IMR-90 (cell line): ENCODE results near the gene NANOGP8. TPM values are rescaled to one million over a fixed set of nuclear protein-coding genes. Genes with fewer than 3 reads are reported as not detected.

Experiments
- ATAC-seq: fragments of 200-7000 bp; cut with Tn5 transposase; 2 replicates; pipeline ENCODE4 v1.9.1; 2020; ENCODE audit warnings: low read depth, mild to moderate bottlenecking, moderate library complexity
- BruUV-seq: library from RNA; stranded (reverse); fragments of 400-500 nt; replicated peaks from 2 replicates; lab custom pipeline; 2021; lab: Mats Ljungman, UMichigan
- CTCF ChIA-PET: fragments of 300-600 bp; formaldehyde crosslinking; extraction: SDS; loops from one replicate; lab custom pipeline; 2021; ENCODE audit warnings: antibody characterized with exemption; lab: Yijun Ruan, JAX
- POLR2A ChIA-PET: fragments of 300-600 bp; sonication (Branson Sonifier 250); formaldehyde crosslinking; loops from one replicate; lab custom pipeline; 2022; ENCODE audit warnings: antibody characterized with exemption; ENCODE audit not compliant: unreplicated experiment; lab: Charles Lee
- DNase-seq: peaks from one replicate; pipeline ENCODE4 v3.0.0; 2013
- H2AFZ ChIP-seq: replicated peaks from 2 replicates; pipeline ENCODE3; 2013; ENCODE audit warnings: low read length, mild to moderate bottlenecking; ENCODE audit not compliant: poor library complexity
- H2AK5ac ChIP-seq: 2 replicates; pipeline ENCODE4 v1.6.1; 2013; ENCODE audit warnings: low read depth, low read length, inconsistent platforms
- H2AK9ac ChIP-seq: replicated peaks from 2 replicates; pipeline ENCODE3; 2013; ENCODE audit warnings: mild to moderate bottlenecking, low read depth, low read length, moderate library complexity; ENCODE audit not compliant: poor library complexity
- H2BK120ac ChIP-seq: 2 replicates; pipeline ENCODE4 v1.6.1; 2013; ENCODE audit warnings: low read depth, low read length, inconsistent platforms
- H2BK15ac ChIP-seq: 3 replicates; pipeline ENCODE4 v1.6.1; 2013; ENCODE audit warnings: low read depth, low read length, inconsistent platforms
- H2BK20ac ChIP-seq: 2 replicates; pipeline ENCODE4 v1.6.1; 2013; ENCODE audit warnings: low read depth, mild to moderate bottlenecking, inconsistent platforms, low read length, moderate library complexity
- H2BK5ac ChIP-seq: 2 replicates; pipeline ENCODE4 v1.6.1; 2013; ENCODE audit warnings: mild to moderate bottlenecking, low read depth, low read length, inconsistent platforms; ENCODE audit not compliant: poor library complexity, severe bottlenecking
- H3K14ac ChIP-seq: replicated peaks from 2 replicates; pipeline ENCODE4 v1.6.1; 2013; ENCODE audit warnings: low read depth, low read length, inconsistent platforms
- H3K18ac ChIP-seq: 2 replicates; pipeline ENCODE4 v1.6.1; 2013; ENCODE audit warnings: low read depth, low read length, control low read depth
- H3K23ac ChIP-seq: 2 replicates; pipeline ENCODE4 v1.6.1; 2013; ENCODE audit warnings: low read depth, low read length, inconsistent platforms
- H3K27ac ChIP-seq: 2 replicates; pipeline ENCODE4 v1.5.1; 2013; ENCODE audit warnings: mild to moderate bottlenecking, control low read depth, low read length; ENCODE audit not compliant: insufficient read depth
- H3K27me3 ChIP-seq: 2 replicates; pipeline ENCODE4 v1.6.1; 2013; ENCODE audit warnings: low read length; ENCODE audit not compliant: control insufficient read depth, insufficient read depth
- H3K36me3 ChIP-seq: 2 replicates; pipeline ENCODE4 v1.6.1; 2013; ENCODE audit warnings: low read length, mixed read lengths; ENCODE audit not compliant: control insufficient read depth, insufficient read depth
- H3K4ac ChIP-seq: 2 replicates; pipeline ENCODE4 v1.6.1; 2013; ENCODE audit warnings: low read depth, low read length, inconsistent platforms
- H3K4me1 ChIP-seq: 2 replicates; pipeline ENCODE4 v1.6.1; 2013; ENCODE audit warnings: low read length, mixed read lengths; ENCODE audit not compliant: control insufficient read depth, insufficient read depth
- H3K4me2 ChIP-seq: 2 replicates; pipeline ENCODE4 v1.6.1; 2013; ENCODE audit warnings: low read depth, mild to moderate bottlenecking, control low read depth, low read length, moderate library complexity
- H3K4me3 ChIP-seq: 2 replicates; pipeline ENCODE4 v1.5.1; 2013; ENCODE audit warnings: low read depth, mild to moderate bottlenecking, control low read depth, low read length, moderate library complexity; ENCODE audit not compliant: insufficient read depth
- H3K56ac ChIP-seq: 2 replicates; pipeline ENCODE4 v1.6.1; 2013; ENCODE audit warnings: low read length, inconsistent platforms; ENCODE audit not compliant: insufficient read depth; ENCODE audit errors: extremely low read depth
- H3K79me1 ChIP-seq, 2 experiments: 2 replicates each; pipeline ENCODE4 v1.6.1; 2013; ENCODE audit warnings: low read length in 2 of 2, inconsistent platforms in 1 of 2, low read depth in 1 of 2
- H3K9ac ChIP-seq: 2 replicates; pipeline ENCODE4 v1.6.1; 2013; ENCODE audit warnings: low read depth, low read length, control low read depth
- H3K9me1 ChIP-seq: 2 replicates; pipeline ENCODE4 v1.6.1; 2013; ENCODE audit warnings: low read length, inconsistent platforms; ENCODE audit not compliant: insufficient read depth
- H3K9me3 ChIP-seq: 2 replicates; pipeline ENCODE4 v1.6.1; 2013; ENCODE audit warnings: low read length; ENCODE audit not compliant: control insufficient read depth, insufficient read depth
- H4K20me1 ChIP-seq: 2 replicates; pipeline ENCODE4 v1.6.1; 2013; ENCODE audit warnings: low read length, inconsistent platforms; ENCODE audit not compliant: insufficient read depth
- H4K5ac ChIP-seq: 2 replicates; pipeline ENCODE4 v1.6.1; 2013; ENCODE audit warnings: mild to moderate bottlenecking, low read depth, low read length, control low read depth
- H4K8ac ChIP-seq, 2 experiments: 2 replicates each; pipeline ENCODE4 v1.6.1; 2013; ENCODE audit warnings: low read depth in 2 of 2, low read length in 2 of 2, control low read depth in 1 of 2, inconsistent platforms in 1 of 2
- H4K91ac ChIP-seq: 2 replicates; pipeline ENCODE4 v1.6.1; 2013; ENCODE audit warnings: low read depth, low read length, inconsistent platforms; ENCODE audit not compliant: insufficient read depth
- CHD1 ChIP-seq: IDR thresholded peaks from 2 replicates; pipeline ENCODE4 v1.6.1; 2012; ENCODE audit warnings: low read depth, low read length, improper control_type of control experiment
- ELK1 ChIP-seq: fragments of 150-350 bp; IDR thresholded peaks from 2 replicates; pipeline ENCODE4 v1.6.1; 2016; ENCODE audit warnings: low read depth, mild to moderate bottlenecking, low read length, moderate library complexity, borderline replicate concordance
- MAZ ChIP-seq: IDR thresholded peaks from 2 replicates; pipeline ENCODE4 v1.6.1; 2012; ENCODE audit warnings: low read depth, mild to moderate bottlenecking, low read length, improper control_type of control experiment, moderate library complexity, borderline replicate concordance
- RAD21 ChIP-seq: IDR thresholded peaks from 2 replicates; pipeline ENCODE4 v1.6.1; 2012; ENCODE audit warnings: low read length, improper control_type of control experiment
- USF2 ChIP-seq: fragments of 150-350 bp; IDR thresholded peaks from 2 replicates; pipeline ENCODE4 v1.6.1; 2017; ENCODE audit warnings: mild to moderate bottlenecking, antibody characterized with exemption, low read length, low read depth
- WGBS, 2 experiments: methylation state at CpG; one replicate each; pipeline versions ENCODE4 v1.1.5 to v1.1.7; 2013; ENCODE audit warnings: missing lambda C conversion rate in 2 of 2; ENCODE audit not compliant: insufficient read length in 1 of 2; ENCODE audit errors: extremely low coverage in 2 of 2; 5-methylcytosine and 5-hydroxymethylcytosine counted together
- dilution Hi-C: fragments of 300-500 bp; cut with HindIII; formaldehyde crosslinking; loops from one replicate; pipeline ENCODE4 v1.14.3; 2018; ENCODE audit warnings: low sequenced_read_pairs; ENCODE audit not compliant: unreplicated experiment
- in situ Hi-C: fragments of 300-500 bp; cut with MboI; formaldehyde crosslinking; loops from 3 replicates; pipeline ENCODE4 v1.14.3; 2019; ENCODE audit warnings: low sequenced_read_pairs, inconsistent platforms, mixed read lengths
- intact Hi-C: fragments of 100-400 bp; cut with micrococcal nuclease; formaldehyde crosslinking; loops from 2 replicates; pipeline ENCODE4 v1.10.0; 2022
- polyA plus RNA-seq, 3 experiments: library from polyadenylated mRNA; depleted of rRNA; stranded (reverse); fragments of >200 nt; gene quantifications; 2 replicates each; pipeline ENCODE4 v1.2.3, GENCODE V29; 2012; ENCODE audit warnings: low replicate concordance in 1 of 3
- total RNA-seq: library from RNA; depleted of rRNA; stranded (reverse); fragments of >200 nt; gene quantifications from 2 replicates; pipeline ENCODE4 v1.2.3, GENCODE V29; 2012
- TF ChIP-seq, protein P1 (sequence below): conservative IDR thresholded peaks from 2 replicates; pipeline ENCODE4 v1.5.1; 2012; ENCODE audit warnings: mild to moderate bottlenecking, low read depth, low read length, improper control_type of control experiment

NANOGP8 gene
- total and polyA plus RNA-seq, 2 of the 4 experiments (the other 2 are of a cell fraction), result not detected

- no peaks in the 10 kb centered on the region for H4K20me1 ChIP-seq
- H3K4me3 ChIP-seq, result no peak overlapping the region
- no peak overlapping the region for H2AK9ac ChIP-seq
- no peaks in the 10 kb centered on the region for H3K79me1 ChIP-seq
- no peak overlapping the region for H3K9ac ChIP-seq
- no peak overlapping the region for H2BK120ac ChIP-seq
- H2BK15ac ChIP-seq, result no peak overlapping the region
- no peak overlapping the region for H3K18ac ChIP-seq
- ChIA-PET CTCF (no interaction called here), POLR2A (no interaction called here)
- H3K23ac ChIP-seq, result no peak overlapping the region
- H2BK20ac ChIP-seq, result no peak overlapping the region
- H3K36me3 ChIP-seq, result no peaks in the 10 kb centered on the region
- no peak overlapping the region for H3K56ac ChIP-seq
- H3K14ac ChIP-seq, result no peak overlapping the region
- dilution Hi-C loops (no loop called here), intact Hi-C loops (no loop called here), in situ Hi-C loops (no loop called here)
- no peak overlapping the region for H4K91ac ChIP-seq
- no peak overlapping the region for H3K4me2 ChIP-seq
- H3K9me1 ChIP-seq, result no peaks in the 10 kb centered on the region
- no CpG with 5 or more reads among the region's 6 CpGs for WGBS, 2 experiments
- H2AK5ac ChIP-seq, result no peak overlapping the region
- H4K5ac ChIP-seq, result no peak overlapping the region
- H2AFZ ChIP-seq, result no peak overlapping the region
- TF ChIP-seq USF2 (no peak), MAZ (no peak), CHD1 (no peak), RAD21 (no peak), ELK1 (no peak)
- TF ChIP-seq, protein P1, sequence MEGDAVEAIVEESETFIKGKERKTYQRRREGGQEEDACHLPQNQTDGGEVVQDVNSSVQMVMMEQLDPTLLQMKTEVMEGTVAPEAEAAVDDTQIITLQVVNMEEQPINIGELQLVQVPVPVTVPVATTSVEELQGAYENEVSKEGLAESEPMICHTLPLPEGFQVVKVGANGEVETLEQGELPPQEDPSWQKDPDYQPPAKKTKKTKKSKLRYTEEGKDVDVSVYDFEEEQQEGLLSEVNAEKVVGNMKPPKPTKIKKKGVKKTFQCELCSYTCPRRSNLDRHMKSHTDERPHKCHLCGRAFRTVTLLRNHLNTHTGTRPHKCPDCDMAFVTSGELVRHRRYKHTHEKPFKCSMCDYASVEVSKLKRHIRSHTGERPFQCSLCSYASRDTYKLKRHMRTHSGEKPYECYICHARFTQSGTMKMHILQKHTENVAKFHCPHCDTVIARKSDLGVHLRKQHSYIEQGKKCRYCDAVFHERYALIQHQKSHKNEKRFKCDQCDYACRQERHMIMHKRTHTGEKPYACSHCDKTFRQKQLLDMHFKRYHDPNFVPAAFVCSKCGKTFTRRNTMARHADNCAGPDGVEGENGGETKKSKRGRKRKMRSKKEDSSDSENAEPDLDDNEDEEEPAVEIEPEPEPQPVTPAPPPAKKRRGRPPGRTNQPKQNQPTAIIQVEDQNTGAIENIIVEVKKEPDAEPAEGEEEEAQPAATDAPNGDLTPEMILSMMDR, result no peak
- no peaks in the 10 kb centered on the region for H3K9me3 ChIP-seq
- no peaks in the 10 kb centered on the region for H3K4me1 ChIP-seq
- H2BK5ac ChIP-seq, result no peak overlapping the region
- DNase-seq, result no peak
- no peak overlapping the region for H3K4ac ChIP-seq
- no peak for ATAC-seq
- H3K27me3 ChIP-seq, result no peaks in the 10 kb centered on the region
- no TSS peak for BruUV-seq
- H3K27ac ChIP-seq, result no peak overlapping the region
- H4K8ac ChIP-seq, result no peak overlapping the region
Measured at GRCh38 chr15:35120173-35120572, 35.1 kb upstream of the NANOGP8 start.
